T-helper 1 cell treated with Interleukin-12 subunit alpha and Interleukin-12 subunit beta and Interleukin-4 antibody, amounts not matched to agents 30 μg/mL and 1 μg/mL, for 36 hours (primary cell): Measurements from ENCODE around the gene TRIOBP.
"Not testable (repeated sequence)": the region's sequence is repeated elsewhere in the genome, so short reads cannot be mapped to it uniquely, and the experiment has no call there.

Experiments used
- H3K27ac Mint-ChIP-seq: one replicate; pipeline ENCODE4 v1.8.0; 2021; ENCODE audit warnings: mild to moderate bottlenecking, mixed read lengths
- H3K27me3 Mint-ChIP-seq: one replicate; pipeline ENCODE4 v1.8.0; 2021; ENCODE audit warnings: low read depth, mixed read lengths
- H3K36me3 Mint-ChIP-seq: one replicate; pipeline ENCODE4 v1.8.0; 2021; ENCODE audit warnings: low read depth, mixed read lengths
- H3K4me1 Mint-ChIP-seq: one replicate; pipeline ENCODE4 v1.8.0; 2021; ENCODE audit warnings: low read depth, mixed read lengths
- H3K4me3 Mint-ChIP-seq: one replicate; pipeline ENCODE4 v1.8.0; 2021; ENCODE audit warnings: mild to moderate bottlenecking, moderate library complexity, mixed read lengths
- H3K9me3 Mint-ChIP-seq: one replicate; pipeline ENCODE4 v1.8.0; 2021; ENCODE audit warnings: mixed read lengths

Gene TRIOBP

GRCh38 chr22:37677493-37677974 is 19.3 kb upstream of the TRIOBP start:
- Mint-ChIP-seq H3K9me3 (no peaks in the 10 kb centered on the region), H3K27ac (peak overlapping the region; percentile 99), H3K36me3 (peaks cover 19% of the 10 kb centered on the region), H3K27me3 (no peaks in the 10 kb centered on the region), H3K4me3 (peak overlapping the region; percentile 93), H3K4me1 (peaks cover 39% of the 10 kb centered on the region)

DNA sequence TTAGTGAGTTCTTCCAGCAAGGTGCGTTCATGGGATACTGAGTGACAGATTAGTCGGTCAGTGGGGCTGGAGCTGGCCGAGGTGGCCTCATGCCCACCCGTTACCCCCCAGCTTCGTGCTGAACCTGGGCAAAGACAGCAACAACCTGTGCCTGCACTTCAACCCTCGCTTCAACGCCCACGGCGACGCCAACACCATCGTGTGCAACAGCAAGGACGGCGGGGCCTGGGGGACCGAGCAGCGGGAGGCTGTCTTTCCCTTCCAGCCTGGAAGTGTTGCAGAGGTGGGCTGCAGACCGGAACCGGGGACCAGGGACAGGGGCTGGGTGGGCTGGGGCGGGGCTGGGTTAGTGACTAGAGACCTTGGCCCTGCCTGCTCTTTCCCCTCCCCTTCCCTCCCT is 18.5 kb upstream of the TRIOBP start:
- no peaks in the 10 kb centered on the region for H3K9me3 Mint-ChIP-seq
- no peak overlapping the region for H3K4me3 Mint-ChIP-seq
- H3K36me3 Mint-ChIP-seq, result peaks cover 19% of the 10 kb centered on the region
- H3K4me1 Mint-ChIP-seq, result peaks cover 37% of the 10 kb centered on the region
- H3K27me3 Mint-ChIP-seq, result no peaks in the 10 kb centered on the region
- no peak overlapping the region for H3K27ac Mint-ChIP-seq

DNA sequence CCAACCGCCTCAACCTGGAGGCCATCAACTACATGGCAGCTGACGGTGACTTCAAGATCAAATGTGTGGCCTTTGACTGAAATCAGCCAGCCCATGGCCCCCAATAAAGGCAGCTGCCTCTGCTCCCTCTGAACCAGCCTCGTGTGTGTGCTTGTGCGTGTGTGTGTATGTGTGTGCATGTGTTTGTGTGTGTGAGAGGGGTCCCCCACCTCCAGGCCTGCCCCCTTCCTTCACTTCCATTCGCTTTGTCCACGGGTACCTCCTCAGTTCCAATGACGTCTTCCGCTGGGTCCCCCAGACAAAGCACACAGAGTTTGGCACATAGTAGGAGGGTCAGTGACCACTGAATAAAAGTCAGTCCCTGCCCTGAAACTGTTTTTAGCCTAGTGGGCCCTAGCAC is 17.2 kb upstream of the TRIOBP start:
- Mint-ChIP-seq H3K9me3 (no peaks in the 10 kb centered on the region), H3K36me3 (peaks cover 16% of the 10 kb centered on the region), H3K27ac (peak overlapping the region; percentile 68), H3K4me1 (peaks cover 28% of the 10 kb centered on the region), H3K27me3 (no peaks in the 10 kb centered on the region), H3K4me3 (peak overlapping the region; percentile 27)

DNA sequence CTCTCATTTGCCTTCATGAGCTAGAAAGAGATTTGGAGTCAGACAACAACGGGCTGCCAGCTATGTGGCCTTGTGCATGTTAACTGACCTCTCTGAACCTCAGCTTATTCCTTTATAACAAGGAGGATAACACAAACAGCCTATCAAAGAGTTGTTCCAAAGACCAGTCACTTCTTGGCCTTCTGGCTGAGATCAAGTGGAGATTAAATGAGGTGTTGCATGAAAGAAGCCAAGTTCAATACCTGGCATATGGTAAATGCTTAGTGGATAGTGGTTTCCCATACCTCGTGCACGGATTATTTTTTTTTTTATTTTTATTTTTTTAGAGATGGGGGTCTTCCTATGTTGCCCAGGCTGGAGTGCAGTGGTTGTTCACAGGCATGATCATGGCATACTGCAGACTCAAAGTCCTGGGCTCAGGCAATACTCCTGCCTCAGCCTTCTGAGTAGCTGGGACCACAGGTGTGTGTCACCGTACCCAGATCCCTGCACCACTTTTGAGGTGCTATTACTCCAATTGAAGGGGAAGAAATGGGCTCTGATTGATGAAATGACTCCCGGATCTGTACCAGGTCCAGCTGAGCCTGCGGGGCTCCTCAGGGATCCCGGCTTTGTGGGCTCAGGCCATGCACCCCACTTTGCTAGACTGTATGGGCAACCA is 16.5 kb upstream of the TRIOBP start:
- Mint-ChIP-seq H3K4me3 (no peak overlapping the region), H3K27me3 (no peaks in the 10 kb centered on the region), H3K9me3 (no peaks in the 10 kb centered on the region), H3K4me1 (peaks cover 27% of the 10 kb centered on the region), H3K27ac (no peak overlapping the region), H3K36me3 (peaks cover 16% of the 10 kb centered on the region)

DNA sequence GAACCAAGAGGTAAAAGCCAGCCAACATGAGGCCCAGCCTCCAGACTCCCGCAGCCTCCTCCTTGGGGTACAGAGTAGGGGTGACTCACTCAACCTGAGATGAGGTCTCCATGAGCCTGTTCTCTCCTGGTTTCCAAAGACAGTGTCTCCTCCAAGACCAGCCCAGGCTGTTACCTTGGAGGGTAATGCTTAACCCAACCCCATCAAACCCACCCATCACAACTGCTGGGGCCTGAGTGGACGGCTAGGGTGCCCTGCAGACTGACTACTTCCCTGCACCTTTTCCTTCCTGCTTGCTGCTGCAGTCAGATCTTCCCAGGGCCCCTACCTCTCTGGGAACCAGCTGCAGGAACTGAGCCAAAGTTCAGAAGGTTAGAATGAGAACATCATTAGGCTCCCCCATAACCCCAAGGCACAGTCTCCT is 15.8 kb upstream of the TRIOBP start:
- no peaks in the 10 kb centered on the region for H3K27me3 Mint-ChIP-seq
- peaks cover 16% of the 10 kb centered on the region for H3K36me3 Mint-ChIP-seq
- H3K9me3 Mint-ChIP-seq, result no peaks in the 10 kb centered on the region
- H3K4me1 Mint-ChIP-seq, result peaks cover 23% of the 10 kb centered on the region
- H3K4me3 Mint-ChIP-seq, result no peak overlapping the region
- H3K27ac Mint-ChIP-seq, result peak overlapping the region; percentile 27

DNA sequence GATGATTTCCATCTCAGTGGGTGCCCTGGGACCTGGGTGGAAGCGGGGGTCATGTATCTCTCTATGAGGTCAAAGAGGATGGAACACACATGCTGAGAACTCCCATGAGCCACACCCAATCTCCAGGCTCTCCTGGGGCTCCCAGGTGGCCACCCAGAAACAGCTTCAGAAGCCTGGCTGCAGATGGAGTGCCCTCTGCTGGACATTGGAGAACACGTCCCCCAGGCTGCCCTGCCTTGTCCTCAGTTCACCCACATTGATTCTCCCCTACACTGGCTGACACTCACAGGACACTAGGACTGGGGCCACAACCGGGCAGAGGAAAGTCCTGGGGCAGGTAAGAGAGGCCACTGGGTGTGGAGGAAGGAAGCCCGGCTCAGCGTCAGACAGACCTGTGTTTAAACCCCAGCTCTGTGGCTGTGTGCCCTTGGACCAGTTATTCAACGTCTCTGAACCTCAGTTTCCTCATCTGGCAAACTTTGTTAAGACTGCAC is 15.2 kb upstream of the TRIOBP start:
- peaks cover 15% of the 10 kb centered on the region for H3K36me3 Mint-ChIP-seq
- H3K4me3 Mint-ChIP-seq, result no peak overlapping the region
- H3K9me3 Mint-ChIP-seq, result no peaks in the 10 kb centered on the region
- no peak overlapping the region for H3K27ac Mint-ChIP-seq
- H3K4me1 Mint-ChIP-seq, result peaks cover 24% of the 10 kb centered on the region
- H3K27me3 Mint-ChIP-seq, result no peaks in the 10 kb centered on the region

DNA sequence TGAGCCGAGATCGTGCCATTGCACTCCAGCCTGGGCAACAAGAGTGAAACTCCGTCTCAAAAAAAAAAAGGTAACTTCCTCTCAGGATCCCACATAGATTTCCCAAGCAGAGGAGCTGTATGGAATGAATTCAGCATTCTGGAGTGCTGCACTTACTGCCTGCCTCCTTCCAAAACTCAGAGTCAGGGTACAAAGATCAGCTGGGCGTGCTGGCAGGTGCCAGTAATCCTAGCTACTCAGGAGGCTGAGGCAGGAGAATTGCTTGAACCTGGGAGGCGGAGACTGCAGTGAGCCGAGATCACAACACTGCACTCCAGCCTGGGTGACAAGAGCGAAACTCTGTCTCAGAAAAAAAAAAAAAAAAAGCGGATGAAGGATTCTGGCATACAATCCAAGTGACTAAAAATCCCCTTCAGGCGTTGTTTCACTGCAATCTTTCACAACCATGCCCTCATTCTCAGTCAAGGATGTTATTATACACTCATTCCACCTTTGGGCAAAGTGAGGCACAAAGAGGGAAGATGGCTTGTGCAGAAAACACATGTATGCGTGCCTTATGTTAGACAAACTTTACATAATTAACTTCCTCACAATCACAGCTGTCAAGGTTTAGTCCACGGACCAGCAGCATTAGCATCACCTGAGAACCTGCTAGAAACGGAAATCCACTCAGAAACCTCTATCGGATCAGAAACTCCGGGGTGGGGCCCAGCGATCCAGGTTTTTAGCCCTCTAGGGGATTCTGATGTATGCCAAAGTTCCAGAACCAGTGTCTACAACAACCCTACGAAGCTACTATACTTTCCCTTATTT is 11.8 kb upstream of the TRIOBP start:
- Mint-ChIP-seq H3K27me3 (no peaks in the 10 kb centered on the region), H3K36me3 (peaks cover 16% of the 10 kb centered on the region), H3K4me3 (no peak overlapping the region), H3K4me1 (peaks cover 24% of the 10 kb centered on the region), H3K27ac (no peak overlapping the region), H3K9me3 (no peaks in the 10 kb centered on the region)

DNA sequence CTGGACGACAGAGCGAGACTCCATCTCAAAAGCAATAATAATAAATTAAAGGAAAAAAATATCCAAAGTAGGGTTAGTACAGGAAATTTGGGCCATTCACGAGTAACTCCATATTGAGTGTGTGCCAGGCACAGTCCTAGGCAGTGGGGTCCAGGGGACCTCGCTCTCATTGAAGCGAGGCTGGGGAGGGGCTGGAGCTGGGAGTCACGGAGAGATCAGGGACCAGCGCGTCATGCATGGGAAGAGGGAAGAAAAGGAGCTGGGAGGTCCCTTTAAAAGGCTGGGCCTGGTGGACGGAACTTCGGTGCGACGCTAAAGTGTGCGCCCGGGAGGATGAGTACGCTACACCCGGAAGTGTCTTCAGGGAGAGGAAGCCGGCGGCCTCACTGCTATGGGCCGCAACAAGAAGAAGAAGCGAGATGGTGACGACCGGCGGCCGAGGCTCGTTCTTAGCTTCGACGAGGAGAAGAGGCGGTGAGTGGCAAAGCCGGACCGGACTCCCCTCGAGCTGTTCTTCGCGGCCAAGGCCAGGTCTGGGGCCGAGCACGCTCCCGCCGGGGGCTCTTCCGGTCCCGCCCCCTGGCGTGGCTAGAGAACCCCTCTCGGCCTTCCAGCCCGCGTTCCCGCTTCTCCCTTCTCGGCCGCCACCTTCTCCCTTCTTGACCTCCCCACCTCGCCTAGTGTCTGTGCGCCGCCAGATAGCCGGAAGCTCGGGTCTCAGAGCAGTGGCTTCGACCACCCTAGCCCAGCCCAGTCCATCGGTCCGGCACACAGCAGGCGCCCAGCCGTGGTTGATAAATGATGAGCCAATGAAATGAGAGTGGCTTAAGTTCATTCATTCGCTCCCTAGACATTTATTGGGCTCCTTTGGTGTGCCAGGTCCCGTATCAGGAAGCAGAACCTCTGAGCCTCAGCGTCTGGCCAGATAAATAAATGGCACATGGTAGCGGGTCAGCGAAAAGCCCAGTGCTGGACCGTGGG is 10.6 kb upstream of the TRIOBP start, which contains the start of gene NOL12:
NOL12 (plus strand) TSS at position 342 of the 981 bp plus-strand sequence; CDS start at position 392, 50 bp downstream.
- H3K27ac Mint-ChIP-seq, result peak within 1 kb of the TSS; percentile 93
- peaks cover 20% of the 10 kb centered on the region for H3K36me3 Mint-ChIP-seq
- H3K9me3 Mint-ChIP-seq, result no peaks in the 10 kb centered on the region
- peaks cover 20% of the 10 kb centered on the region for H3K4me1 Mint-ChIP-seq
- peak within 1 kb of the TSS; percentile 98 for H3K4me3 Mint-ChIP-seq
- no peaks in the 10 kb centered on the region for H3K27me3 Mint-ChIP-seq

DNA sequence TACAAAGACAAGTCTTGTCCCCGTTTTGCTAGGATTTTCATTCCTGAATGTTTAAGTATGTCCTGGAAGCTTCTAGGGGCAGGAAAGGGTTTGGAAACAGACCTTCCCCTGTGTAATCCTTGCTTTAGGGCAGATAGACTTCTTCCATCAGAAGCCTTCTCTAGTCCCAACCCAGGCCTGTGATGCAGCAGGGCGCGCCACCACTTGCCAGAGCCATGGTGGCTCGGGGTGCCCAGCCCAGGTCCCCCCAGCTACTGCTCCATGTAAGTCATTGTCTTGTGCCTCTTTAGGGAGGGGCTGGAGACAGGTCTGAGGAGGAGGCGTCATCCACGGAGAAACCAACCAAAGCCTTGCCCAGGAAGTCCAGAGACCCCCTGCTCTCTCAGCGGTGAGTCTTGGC is 6.4 kb upstream of the TRIOBP start:
- no peaks in the 10 kb centered on the region for H3K9me3 Mint-ChIP-seq
- peaks cover 15% of the 10 kb centered on the region for H3K4me1 Mint-ChIP-seq
- no peak overlapping the region for H3K4me3 Mint-ChIP-seq
- H3K27me3 Mint-ChIP-seq, result no peaks in the 10 kb centered on the region
- H3K27ac Mint-ChIP-seq, result no peak overlapping the region
- H3K36me3 Mint-ChIP-seq, result peaks cover 28% of the 10 kb centered on the region

GRCh38 chr22:37690901-37691504 is 5.8 kb upstream of the TRIOBP start:
- Mint-ChIP-seq H3K27ac (no peak overlapping the region), H3K9me3 (no peaks in the 10 kb centered on the region), H3K4me1 (peaks cover 17% of the 10 kb centered on the region), H3K4me3 (no peak overlapping the region), H3K36me3 (peaks cover 31% of the 10 kb centered on the region), H3K27me3 (no peaks in the 10 kb centered on the region)

- no peak overlapping the region for H3K27ac Mint-ChIP-seq
- H3K36me3 Mint-ChIP-seq, result peaks cover 28% of the 10 kb centered on the region
These were observed 4.1 kb upstream of the TRIOBP start for GRCh38 chr22:37692627-37693285.

DNA sequence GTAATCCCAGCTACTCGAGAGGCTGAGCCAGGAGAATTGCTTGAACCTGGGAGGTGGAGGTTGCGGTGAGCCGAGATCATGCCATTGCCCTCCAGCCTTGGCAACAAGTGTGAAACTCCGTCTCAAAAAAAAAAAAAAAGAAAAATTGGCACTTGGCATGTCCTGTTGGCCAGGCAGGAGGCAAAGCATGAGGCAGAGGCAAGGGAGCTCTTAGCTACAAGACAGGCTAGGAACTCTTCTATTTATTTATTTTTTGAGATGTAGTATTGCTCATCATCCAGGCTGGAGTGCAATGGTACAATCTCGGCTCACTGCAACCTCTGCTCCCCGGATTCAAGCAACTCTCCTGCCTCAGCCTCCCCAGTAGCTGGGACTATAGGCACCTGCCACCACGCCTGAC is 2.7 kb upstream of the TRIOBP start:
- peaks cover 14% of the 10 kb centered on the region for H3K4me1 Mint-ChIP-seq
- not testable (repeated sequence) for H3K9me3 Mint-ChIP-seq, H3K4me3 Mint-ChIP-seq, H3K27ac Mint-ChIP-seq, H3K27me3 Mint-ChIP-seq
- H3K36me3 Mint-ChIP-seq, result peaks cover 18% of the 10 kb centered on the region

More at GRCh38 chr22:37692627-37693285, 4.1 kb upstream of the TRIOBP start:
- Mint-ChIP-seq H3K9me3 (no peaks in the 10 kb centered on the region), H3K4me3 (no peak overlapping the region), H3K4me1 (peaks cover 17% of the 10 kb centered on the region), H3K27me3 (no peaks in the 10 kb centered on the region)

DNA sequence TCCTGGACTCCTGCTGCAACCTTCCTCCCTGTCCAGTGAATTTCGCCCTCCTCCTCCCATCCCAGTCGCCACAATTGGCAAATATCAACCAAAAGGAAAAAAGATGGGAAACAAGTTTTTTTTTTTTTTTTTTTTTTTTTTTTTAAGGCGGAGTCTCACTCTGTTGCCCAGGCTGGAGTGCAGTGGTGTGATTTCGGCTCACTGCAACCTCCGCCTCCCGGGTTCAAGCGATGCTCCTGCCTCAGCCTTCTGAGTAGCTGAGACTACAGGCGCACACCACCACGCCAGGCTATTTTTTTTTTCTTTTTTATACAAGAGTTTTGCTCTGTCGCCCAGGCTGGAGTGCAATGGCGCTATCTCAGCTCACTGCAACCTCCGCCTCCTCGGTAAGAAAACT is 590 bp upstream of the TRIOBP start:
- not testable (repeated sequence) for H3K27ac Mint-ChIP-seq

More for the DNA sequence above, 590 bp upstream of the TRIOBP start:
- peaks cover 13% of the 10 kb centered on the region for H3K4me1 Mint-ChIP-seq
- peak overlapping the region; percentile 65 for H3K4me3 Mint-ChIP-seq
- not testable (repeated sequence) for H3K27me3 Mint-ChIP-seq, H3K9me3 Mint-ChIP-seq
- peaks cover 12% of the 10 kb centered on the region for H3K36me3 Mint-ChIP-seq
